ENCODE data around the gene DDX39A.

DDX39A gene

DNA sequence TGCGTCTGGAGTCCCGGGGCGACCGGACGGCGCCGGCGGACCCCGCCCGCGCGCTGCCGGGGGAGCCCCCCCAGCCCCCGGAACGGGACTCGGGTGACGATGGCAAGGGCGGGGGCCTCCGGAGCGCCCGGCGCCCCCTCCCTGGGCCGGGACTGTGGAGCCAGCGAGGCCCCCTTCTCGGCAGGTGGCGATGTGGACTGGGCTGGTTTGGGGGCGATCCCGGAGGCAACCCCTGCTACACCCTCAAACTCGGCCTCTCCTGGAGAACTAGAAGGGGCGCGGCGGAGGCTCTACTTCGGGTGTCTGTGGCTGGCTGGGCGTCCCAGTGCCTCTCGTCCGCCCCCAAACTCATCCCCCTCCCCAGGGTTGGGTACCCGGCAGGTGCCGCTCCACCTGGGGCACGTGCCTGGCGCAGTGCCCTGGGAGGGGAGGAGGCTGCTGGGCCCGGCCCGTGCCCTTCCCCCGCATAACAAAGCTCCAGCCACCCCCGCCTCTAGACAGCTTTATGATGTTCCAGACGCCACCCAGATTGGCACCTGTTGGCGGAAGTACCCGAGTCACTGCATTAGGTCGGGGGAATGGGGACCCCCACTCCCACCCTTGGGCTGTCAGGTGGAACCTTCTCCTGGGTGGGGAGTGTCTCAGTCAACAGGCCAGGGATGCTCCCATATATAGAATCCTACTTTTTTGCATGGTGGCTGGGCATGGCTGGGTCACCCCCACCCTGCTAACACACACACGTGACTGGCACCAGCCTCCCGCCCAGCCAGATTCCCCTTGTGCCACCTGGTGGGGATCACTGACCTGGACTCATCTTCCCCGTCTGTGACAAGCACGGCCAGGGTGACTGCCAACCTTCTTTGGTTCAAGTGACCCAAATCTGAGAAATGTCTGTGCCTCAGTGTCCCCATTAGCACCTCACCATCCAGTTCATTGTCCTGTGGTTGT lies 14.7 kb upstream of the DDX39A start:
- DNase-seq (ENCODE audit: low read depth): no peak
- TF ChIP-seq CTCF (IDR thresholded peaks at IDR 0.05; ENCODE audit: control insufficient read depth, insufficient read depth, low read depth, low read length, missing control alignments): no peak
- peak overlapping the region; percentile 62 for H3K4me3 ChIP-seq (ENCODE audit: control insufficient read depth, low read depth, low read length)

- peak within 1 kb of the TSS; percentile 73 for H3K4me3 ChIP-seq (ENCODE audit: control insufficient read depth, low read depth, low read length)
- no peak for DNase-seq (ENCODE audit: low read depth)
- no peak for TF ChIP-seq CTCF (IDR thresholded peaks at IDR 0.05; ENCODE audit: control insufficient read depth, insufficient read depth, low read depth, low read length, missing control alignments)
Measured at GRCh38 chr19:14432791-14433553, 13.8 kb upstream of the DDX39A start, which contains the start of gene PKN1. PKN1 (plus strand) TSS chr19:14433306; CDS start chr19:14433522, 216 bp downstream.

DNA sequence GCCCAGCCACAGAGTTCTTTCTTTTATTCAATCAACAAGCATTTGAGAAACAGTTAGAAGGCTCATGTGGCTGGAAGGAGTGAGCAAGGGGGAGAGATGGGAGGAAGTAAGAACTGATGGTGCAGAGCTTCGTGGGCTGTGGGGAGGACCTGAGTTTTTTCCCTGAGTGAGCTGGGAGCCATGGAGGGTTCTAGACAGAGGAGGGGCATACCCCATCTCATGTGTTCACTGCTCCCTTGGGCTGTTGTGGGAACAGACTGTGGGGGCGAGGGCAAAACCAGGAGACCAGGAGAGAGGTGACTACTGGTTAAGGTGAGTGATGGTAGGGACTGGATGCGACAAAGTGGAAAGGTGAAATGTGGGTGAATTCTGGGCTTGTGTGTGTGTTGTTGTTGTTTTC lies 11.6 kb upstream of the DDX39A start:
- H3K4me3 ChIP-seq (ENCODE audit: control insufficient read depth, low read depth, low read length): no peak overlapping the region
- DNase-seq (ENCODE audit: low read depth): no peak
- TF ChIP-seq CTCF (IDR thresholded peaks at IDR 0.05; ENCODE audit: control insufficient read depth, insufficient read depth, low read depth, low read length, missing control alignments): no peak

GRCh38 chr19:14428882-14429416 lies 9.8 kb upstream of the DDX39A start:
- no peak overlapping the region for H3K4me3 ChIP-seq (ENCODE audit: control insufficient read depth, low read depth, low read length)
- no peak for DNase-seq (ENCODE audit: low read depth)
- no peak for TF ChIP-seq CTCF (IDR thresholded peaks at IDR 0.05; ENCODE audit: control insufficient read depth, insufficient read depth, low read depth, low read length, missing control alignments)

DNA sequence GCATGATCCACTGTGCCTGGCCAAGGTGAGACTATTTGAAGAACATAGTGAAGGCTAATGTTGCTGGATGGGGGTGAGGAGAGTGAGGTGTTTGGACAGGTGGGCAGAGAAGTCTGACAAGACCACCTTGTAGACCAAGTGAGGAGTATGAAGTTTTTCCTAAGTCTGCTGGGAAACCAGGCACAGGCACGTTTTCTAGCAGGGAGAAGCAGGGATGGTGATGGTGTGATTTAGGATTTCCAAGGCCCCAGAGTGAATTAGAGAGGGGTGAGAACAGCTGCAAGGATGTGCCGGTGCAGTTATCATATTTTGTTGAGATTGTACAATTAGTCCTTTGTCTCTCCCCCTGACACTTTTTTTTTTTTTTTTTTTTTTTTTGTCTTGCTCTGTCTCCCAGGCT lies 8.3 kb upstream of the DDX39A start:
- no peak for TF ChIP-seq CTCF (IDR thresholded peaks at IDR 0.05; ENCODE audit: control insufficient read depth, insufficient read depth, low read depth, low read length, missing control alignments)
- no peak overlapping the region for H3K4me3 ChIP-seq (ENCODE audit: control insufficient read depth, low read depth, low read length)
- no peak for DNase-seq (ENCODE audit: low read depth)

GRCh38 chr19:14425696-14426138 lies 6.6 kb upstream of the DDX39A start:
- no peak overlapping the region for H3K4me3 ChIP-seq (ENCODE audit: control insufficient read depth, low read depth, low read length)
- DNase-seq (ENCODE audit: low read depth): no peak
- no peak for TF ChIP-seq CTCF (IDR thresholded peaks at IDR 0.05; ENCODE audit: control insufficient read depth, insufficient read depth, low read depth, low read length, missing control alignments)
